ENCODE data around the gene ZNF189. TPM values are rescaled to one million over a fixed set of nuclear protein-coding genes. Genes with fewer than 3 reads are reported as not detected.

The ZNF189 gene
- total RNA-seq, 6 donors from 2014 or later: 10.4 to 25.1 (median 13.4) TPM

DNA sequence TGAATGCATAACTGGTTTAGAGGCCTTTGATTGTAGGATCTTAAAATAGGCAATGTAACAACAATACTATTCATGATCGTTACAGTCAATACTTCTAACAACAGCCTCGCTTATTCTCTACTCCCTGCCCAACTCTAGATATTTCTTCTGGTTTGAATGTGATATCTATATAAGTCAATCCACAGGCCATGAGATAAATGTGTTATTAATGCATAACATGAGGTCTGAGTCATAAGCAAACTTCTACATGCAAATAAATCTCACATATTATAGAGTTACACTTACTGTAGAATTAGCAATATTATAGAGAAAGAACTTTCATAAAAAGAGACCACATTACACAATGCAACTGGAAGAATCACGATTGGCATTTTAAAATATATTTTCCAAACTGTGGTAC lies 39.9 kb downstream of the ZNF189 start:
- TF ChIP-seq, protein P1, sequence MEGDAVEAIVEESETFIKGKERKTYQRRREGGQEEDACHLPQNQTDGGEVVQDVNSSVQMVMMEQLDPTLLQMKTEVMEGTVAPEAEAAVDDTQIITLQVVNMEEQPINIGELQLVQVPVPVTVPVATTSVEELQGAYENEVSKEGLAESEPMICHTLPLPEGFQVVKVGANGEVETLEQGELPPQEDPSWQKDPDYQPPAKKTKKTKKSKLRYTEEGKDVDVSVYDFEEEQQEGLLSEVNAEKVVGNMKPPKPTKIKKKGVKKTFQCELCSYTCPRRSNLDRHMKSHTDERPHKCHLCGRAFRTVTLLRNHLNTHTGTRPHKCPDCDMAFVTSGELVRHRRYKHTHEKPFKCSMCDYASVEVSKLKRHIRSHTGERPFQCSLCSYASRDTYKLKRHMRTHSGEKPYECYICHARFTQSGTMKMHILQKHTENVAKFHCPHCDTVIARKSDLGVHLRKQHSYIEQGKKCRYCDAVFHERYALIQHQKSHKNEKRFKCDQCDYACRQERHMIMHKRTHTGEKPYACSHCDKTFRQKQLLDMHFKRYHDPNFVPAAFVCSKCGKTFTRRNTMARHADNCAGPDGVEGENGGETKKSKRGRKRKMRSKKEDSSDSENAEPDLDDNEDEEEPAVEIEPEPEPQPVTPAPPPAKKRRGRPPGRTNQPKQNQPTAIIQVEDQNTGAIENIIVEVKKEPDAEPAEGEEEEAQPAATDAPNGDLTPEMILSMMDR (IDR thresholded peaks at IDR 0.05): no peak
- TF ChIP-seq POLR2AphosphoS5 (IDR thresholded peaks at IDR 0.05) (no peak), POLR2A (IDR thresholded peaks at IDR 0.05) (no peak)
- Histone ChIP-seq H3K27ac (no peak overlapping the region), H3K4me1 (peaks cover 0 to 3% (median 0%) of the 10 kb centered on the region in 4 donors), H3K4me3 (no peak overlapping the region), H3K36me3 (no peaks in the 10 kb centered on the region), H3K9me3 (no peaks in the 10 kb centered on the region), H3K27me3 (no peaks in the 10 kb centered on the region)
- DNase-seq (no peak), ATAC-seq (ENCODE audit: low FRiP score in 2 of 2) (no peak)
- WGBS, 2 donors: 81 to 84% methylated on average over 3 of the region's 3 CpGs

DNA sequence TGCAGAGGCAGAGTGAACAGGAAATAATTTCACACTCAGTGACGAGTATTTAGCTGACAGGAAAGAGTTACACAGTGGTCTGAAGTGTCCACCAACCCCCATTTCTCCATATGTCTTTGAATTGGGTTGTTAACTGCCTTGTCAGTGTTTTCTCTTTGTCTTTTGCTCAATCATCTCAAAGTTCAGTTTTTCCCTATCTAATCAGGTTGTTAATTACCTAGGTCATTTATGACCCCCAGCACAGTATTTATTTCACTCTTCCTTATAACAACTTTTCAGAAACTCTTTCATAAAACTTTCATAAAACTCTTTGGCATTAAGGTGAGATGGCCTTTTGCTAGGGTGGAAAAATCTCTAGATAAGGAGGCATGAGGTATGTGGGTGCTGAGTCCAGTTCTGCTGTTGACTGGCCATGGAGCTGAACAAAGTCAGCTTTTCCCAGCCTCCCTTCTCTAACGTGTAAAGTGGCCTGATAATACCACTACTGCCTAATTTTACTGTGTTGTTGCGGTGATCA lies 42.1 kb downstream of the ZNF189 start:
- no peak for ATAC-seq (ENCODE audit: low FRiP score in 2 of 2)
- no peak overlapping the region for H3K27ac ChIP-seq
- no peaks in the 10 kb centered on the region for H3K4me1 ChIP-seq
- no peak for DNase-seq
- TF ChIP-seq POLR2A (IDR thresholded peaks at IDR 0.05): no peak
- TF ChIP-seq EP300 (IDR thresholded peaks at IDR 0.05): no peak
- no peaks in the 10 kb centered on the region for H3K36me3 ChIP-seq
- no peak overlapping the region for H3K4me3 ChIP-seq
- 53 to 59% methylated on average over 3 of the region's 3 CpGs for WGBS, 2 donors
- no peaks in the 10 kb centered on the region for H3K27me3 ChIP-seq
- H3K9me3 ChIP-seq: no peaks in the 10 kb centered on the region

DNA sequence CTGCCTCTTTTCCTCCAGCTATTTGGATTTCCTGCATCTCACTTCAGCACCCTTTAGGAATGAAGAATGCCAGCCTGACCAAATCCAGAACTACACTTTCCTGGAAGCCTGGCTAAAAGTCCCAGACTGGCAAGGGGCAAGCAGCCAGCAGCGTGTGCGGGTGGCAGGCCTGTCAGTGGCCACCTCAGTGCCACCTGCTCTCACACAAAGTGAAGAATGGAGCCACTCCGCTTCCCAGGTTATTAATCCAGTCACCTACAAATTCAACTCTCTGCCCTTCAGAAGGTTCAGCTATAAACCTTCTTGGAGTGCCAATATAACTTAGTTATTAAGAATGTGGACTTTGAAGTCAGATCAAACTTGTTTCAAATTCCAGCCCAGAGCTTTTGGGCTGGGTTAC lies 43.7 kb downstream of the ZNF189 start:
- Histone ChIP-seq H3K27ac (no peak overlapping the region), H3K4me3 (no peak overlapping the region), H3K9me3 (no peaks in the 10 kb centered on the region), H3K27me3 (no peaks in the 10 kb centered on the region), H3K36me3 (no peaks in the 10 kb centered on the region), H3K4me1 (no peaks in the 10 kb centered on the region)
- DNase-seq: no peak
- WGBS, 2 donors: 91 to 92% methylated on average over 2 to 3 of the region's 3 CpGs
- no peak for TF ChIP-seq POLR2AphosphoS5 (IDR thresholded peaks at IDR 0.05)
- TF ChIP-seq EP300 (IDR thresholded peaks at IDR 0.05): no peak
- TF ChIP-seq, protein P1 (IDR thresholded peaks at IDR 0.05): no peak
- TF ChIP-seq POLR2A (IDR thresholded peaks at IDR 0.05): no peak
- no peak for ATAC-seq (ENCODE audit: low FRiP score in 2 of 2)

DNA sequence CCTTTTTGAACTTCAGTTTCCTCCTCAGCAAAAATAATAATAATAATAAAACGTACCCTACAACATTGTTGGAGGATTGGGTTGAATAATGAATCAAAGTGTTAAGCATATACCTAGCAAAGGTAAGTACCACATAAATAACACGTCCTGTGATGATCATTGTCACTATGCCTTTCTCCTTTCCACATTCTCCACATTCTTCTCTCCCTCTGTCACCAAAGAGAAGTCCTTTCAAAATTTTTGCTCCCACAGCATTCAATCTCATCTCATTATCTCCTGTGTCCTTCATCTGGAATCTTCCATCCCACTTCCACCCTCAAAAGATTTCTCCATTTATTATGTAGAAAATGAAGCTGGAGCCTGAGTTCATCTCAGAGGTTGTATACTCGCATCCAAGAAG lies 44.1 kb downstream of the ZNF189 start:
- H3K27me3 ChIP-seq: no peaks in the 10 kb centered on the region
- TF ChIP-seq POLR2AphosphoS5 (IDR thresholded peaks at IDR 0.05) (no peak), EP300 (IDR thresholded peaks at IDR 0.05) (no peak), POLR2A (IDR thresholded peaks at IDR 0.05) (no peak)
- TF ChIP-seq, protein P1 (IDR thresholded peaks at IDR 0.05): no peak
- no peaks in the 10 kb centered on the region for H3K36me3 ChIP-seq
- 67 to 69% methylated on average over 3 of the region's 3 CpGs for WGBS, 2 donors
- no peaks in the 10 kb centered on the region for H3K9me3 ChIP-seq
- ATAC-seq (ENCODE audit: low FRiP score in 2 of 2): no peak
- no peaks in the 10 kb centered on the region for H3K4me1 ChIP-seq
- H3K27ac ChIP-seq: no peak overlapping the region
- no peak for DNase-seq
- H3K4me3 ChIP-seq: no peak overlapping the region

DNA sequence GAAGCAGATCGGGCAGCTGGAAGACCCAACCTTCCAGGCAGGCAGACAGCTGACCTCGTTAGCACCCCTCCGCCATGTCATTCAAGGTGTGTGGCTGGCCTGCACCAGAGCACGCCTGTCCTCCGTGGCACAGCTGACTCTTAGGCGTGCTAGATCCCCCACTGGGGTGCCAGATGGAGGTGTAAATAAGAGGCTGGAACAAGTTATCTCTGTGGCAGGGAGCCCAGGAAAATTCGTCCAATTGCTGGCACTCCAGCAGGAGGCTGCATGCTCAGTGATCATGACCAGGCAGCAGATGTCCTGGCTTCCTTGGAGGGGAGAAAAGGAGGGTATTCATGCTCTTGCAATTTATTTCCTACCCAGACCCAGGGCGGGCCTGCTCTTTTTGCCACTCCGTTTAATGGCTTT lies 44.7 kb downstream of the ZNF189 start:
- H3K27ac ChIP-seq: no peak overlapping the region
- no peak for ATAC-seq (ENCODE audit: low FRiP score in 2 of 2)
- WGBS, 2 donors: 75 to 78% methylated on average over 7 to 9 of the region's 9 CpGs
- no peaks in the 10 kb centered on the region for H3K9me3 ChIP-seq
- no peak overlapping the region for H3K4me3 ChIP-seq
- DNase-seq: peak in 1 of 2 donors; percentile 28
- no peaks in the 10 kb centered on the region for H3K4me1 ChIP-seq
- no peaks in the 10 kb centered on the region for H3K27me3 ChIP-seq
- no peaks in the 10 kb centered on the region for H3K36me3 ChIP-seq
- no peak for TF ChIP-seq POLR2AphosphoS5 (IDR thresholded peaks at IDR 0.05)
- no peak for TF ChIP-seq POLR2A (IDR thresholded peaks at IDR 0.05)
- TF ChIP-seq, protein P1 (IDR thresholded peaks at IDR 0.05): no peak
- TF ChIP-seq EP300 (IDR thresholded peaks at IDR 0.05): no peak
